ENCODE results near the gene KRT83. TPM values are rescaled to one million over a fixed set of nuclear protein-coding genes. Genes with fewer than 3 reads are reported as not detected.
"Not testable (repeated sequence)": the region's sequence is repeated elsewhere in the genome, so short reads cannot be mapped to it uniquely, and the experiment has no call there.

The KRT83 gene
- total RNA-seq, 1 donor from 2014 or later: not detected

DNA sequence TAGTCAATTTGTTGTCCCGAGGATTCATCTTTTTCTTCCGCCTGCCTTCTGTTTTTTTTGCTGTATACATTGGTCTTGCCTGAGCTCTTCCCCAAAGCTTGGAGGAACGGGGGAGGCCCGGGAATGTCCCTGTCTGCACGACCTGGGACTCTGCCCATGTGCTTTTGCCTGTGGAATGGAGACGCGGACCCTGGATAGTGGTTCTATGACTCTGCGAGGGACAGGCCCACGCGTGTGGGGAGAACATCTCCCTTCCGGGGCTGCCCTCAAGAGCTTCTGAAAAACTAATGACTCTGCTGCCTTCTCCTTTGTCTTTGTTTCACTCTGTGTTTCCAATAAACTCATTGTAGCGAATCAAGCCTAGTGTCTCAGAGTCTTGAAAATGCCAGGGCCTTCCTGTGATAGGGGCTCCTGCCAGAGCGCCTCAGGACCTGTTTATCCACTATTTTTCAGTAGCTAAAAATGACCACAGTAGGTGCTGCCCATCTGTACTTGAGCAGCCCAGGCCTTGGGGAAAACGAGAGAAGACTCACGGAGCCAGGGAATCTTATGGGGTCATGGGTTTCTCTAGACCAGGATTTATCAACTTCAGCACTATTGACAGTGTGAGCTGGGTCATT, 12.3 kb downstream of the KRT83 start:
- Mint-ChIP-seq H3K36me3 (ENCODE audit: low read depth, unreplicated experiment) (peaks cover 4% of the 10 kb centered on the region), H3K9me3 (ENCODE audit: unreplicated experiment) (no peaks in the 10 kb centered on the region), H3K27ac (ENCODE audit: unreplicated experiment) (no peak overlapping the region), H3K4me1 (ENCODE audit: unreplicated experiment) (peaks cover 5% of the 10 kb centered on the region), H3K27me3 (ENCODE audit: unreplicated experiment) (peaks cover 30% of the 10 kb centered on the region), H3K4me3 (ENCODE audit: unreplicated experiment) (peak overlapping the region; percentile 87)
- DNase-seq (ENCODE audit: low spot score): no peak
- TF ChIP-seq, protein P1, sequence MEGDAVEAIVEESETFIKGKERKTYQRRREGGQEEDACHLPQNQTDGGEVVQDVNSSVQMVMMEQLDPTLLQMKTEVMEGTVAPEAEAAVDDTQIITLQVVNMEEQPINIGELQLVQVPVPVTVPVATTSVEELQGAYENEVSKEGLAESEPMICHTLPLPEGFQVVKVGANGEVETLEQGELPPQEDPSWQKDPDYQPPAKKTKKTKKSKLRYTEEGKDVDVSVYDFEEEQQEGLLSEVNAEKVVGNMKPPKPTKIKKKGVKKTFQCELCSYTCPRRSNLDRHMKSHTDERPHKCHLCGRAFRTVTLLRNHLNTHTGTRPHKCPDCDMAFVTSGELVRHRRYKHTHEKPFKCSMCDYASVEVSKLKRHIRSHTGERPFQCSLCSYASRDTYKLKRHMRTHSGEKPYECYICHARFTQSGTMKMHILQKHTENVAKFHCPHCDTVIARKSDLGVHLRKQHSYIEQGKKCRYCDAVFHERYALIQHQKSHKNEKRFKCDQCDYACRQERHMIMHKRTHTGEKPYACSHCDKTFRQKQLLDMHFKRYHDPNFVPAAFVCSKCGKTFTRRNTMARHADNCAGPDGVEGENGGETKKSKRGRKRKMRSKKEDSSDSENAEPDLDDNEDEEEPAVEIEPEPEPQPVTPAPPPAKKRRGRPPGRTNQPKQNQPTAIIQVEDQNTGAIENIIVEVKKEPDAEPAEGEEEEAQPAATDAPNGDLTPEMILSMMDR (IDR thresholded peaks at IDR 0.05; ENCODE audit: unreplicated experiment): no peak

DNA sequence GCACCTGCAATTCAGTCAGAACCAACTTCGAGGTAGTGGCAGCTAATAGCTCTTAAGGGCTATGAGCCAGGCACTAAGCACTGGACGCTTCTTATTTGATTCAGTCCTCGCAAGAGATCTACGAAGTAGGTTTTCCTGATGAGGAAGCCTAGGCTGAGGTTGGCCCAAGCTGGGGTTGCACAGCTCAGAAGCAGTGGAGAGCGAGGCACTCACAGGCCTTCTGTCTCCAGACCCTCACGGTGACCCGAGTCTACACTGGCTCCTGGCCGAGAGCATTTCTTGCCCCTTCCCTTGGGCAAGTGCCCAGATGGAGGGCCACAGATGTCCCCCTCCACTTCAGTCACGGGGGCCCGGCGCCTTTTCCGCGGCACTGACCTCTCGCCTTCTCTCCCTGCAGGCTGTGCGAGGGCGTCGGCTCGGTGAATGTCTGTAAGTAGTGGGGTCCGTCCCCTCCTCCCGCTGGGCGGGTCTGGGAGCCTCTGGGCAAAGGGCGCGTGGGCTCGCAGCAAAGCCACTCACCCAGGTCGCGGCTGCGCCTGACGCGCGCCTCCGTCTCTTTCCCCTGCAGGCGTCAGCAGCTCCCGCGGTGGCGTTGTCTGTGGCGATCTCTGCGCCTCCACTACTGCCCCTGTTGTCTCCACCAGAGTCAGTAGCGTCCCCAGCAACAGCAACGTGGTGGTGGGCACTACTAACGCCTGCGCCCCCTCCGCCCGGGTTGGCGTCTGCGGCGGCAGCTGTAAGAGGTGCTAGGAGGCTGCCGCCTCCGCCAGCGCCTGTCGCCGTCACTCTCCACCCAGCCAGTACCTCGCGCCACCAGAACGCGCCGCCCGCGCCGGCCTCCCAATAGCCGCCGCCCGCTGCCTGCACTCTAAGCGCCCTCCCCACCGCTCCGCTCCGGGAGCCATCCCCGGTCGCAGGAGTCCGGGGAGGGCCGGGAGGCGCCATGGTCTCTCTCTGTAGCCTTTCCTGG, 13.1 kb downstream of the KRT83 start:
- Mint-ChIP-seq H3K27me3 (ENCODE audit: unreplicated experiment) (peaks cover 28% of the 10 kb centered on the region), H3K4me3 (ENCODE audit: unreplicated experiment) (peak overlapping the region; percentile 87), H3K4me1 (ENCODE audit: unreplicated experiment) (peaks cover 5% of the 10 kb centered on the region), H3K9me3 (ENCODE audit: unreplicated experiment) (no peaks in the 10 kb centered on the region), H3K27ac (ENCODE audit: unreplicated experiment) (no peak overlapping the region), H3K36me3 (ENCODE audit: low read depth, unreplicated experiment) (peaks cover 4% of the 10 kb centered on the region)
- TF ChIP-seq, protein P1 (IDR thresholded peaks at IDR 0.05; ENCODE audit: unreplicated experiment): peak; percentile 32
- peak; percentile 71 for DNase-seq (ENCODE audit: low spot score)

DNA sequence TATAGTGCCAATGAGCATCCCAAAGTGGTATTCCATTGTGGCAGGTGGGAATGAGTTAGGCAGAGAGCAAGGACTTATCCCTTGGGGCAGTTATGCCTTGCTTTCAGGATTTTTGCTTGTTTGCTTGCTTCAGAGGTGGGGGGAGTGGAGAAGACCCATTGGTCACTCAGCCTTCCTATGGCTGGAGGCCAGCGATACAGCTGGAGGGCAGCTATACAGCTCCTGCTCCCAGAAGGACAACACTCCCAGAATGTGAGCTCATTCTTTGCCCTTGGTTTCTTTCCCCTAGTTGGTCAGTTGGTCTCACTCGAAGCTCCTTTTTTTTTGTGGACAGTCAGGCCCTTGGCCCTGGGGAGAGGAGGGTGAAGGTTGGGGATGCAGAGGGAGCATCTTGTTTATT, 14.5 kb downstream of the KRT83 start:
- Mint-ChIP-seq H3K36me3 (ENCODE audit: low read depth, unreplicated experiment) (peaks cover 4% of the 10 kb centered on the region), H3K4me1 (ENCODE audit: unreplicated experiment) (peaks cover 5% of the 10 kb centered on the region), H3K27me3 (ENCODE audit: unreplicated experiment) (peaks cover 23% of the 10 kb centered on the region), H3K4me3 (ENCODE audit: unreplicated experiment) (no peak overlapping the region), H3K27ac (ENCODE audit: unreplicated experiment) (no peak overlapping the region), H3K9me3 (ENCODE audit: unreplicated experiment) (no peaks in the 10 kb centered on the region)
- no peak for DNase-seq (ENCODE audit: low spot score)
- TF ChIP-seq, protein P1 (IDR thresholded peaks at IDR 0.05; ENCODE audit: unreplicated experiment): no peak

DNA sequence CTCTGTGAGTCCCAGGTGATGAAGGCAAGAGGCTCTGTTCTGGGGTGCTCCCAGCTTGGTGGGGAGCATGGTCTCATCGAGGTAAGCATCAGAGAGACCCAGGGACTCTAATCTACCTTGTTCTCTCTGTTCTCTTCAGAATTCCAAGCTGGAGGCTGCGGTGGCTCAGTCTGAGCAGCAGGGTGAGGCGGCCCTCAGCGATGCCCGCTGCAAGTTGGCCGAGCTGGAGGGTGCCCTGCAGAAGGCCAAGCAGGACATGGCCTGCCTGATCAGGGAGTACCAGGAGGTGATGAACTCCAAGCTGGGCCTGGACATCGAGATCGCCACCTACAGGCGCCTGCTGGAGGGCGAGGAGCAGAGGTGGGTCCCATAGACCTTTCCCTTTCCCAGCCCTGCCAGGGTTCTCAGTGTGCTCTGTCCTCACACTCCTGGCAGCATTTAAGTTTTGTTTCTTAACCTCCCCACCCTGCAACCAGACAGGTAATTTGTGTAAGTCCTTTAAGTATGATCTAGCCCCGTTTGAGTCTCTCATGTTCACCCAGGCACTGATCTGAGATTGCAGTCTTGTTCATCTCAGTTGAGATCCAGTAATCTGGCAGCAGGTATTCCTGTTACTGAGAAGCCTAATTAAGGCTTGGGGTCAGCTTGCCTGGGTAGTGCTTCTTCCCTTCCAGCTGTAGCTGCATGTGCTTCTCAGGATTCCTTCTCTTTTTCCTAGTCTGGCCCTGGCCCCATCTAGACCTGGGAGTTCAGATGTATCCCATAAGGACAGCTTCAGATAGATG, 15.1 kb downstream of the KRT83 start:
- Mint-ChIP-seq H3K36me3 (ENCODE audit: low read depth, unreplicated experiment) (peaks cover 4% of the 10 kb centered on the region), H3K9me3 (ENCODE audit: unreplicated experiment) (no peaks in the 10 kb centered on the region), H3K4me3 (ENCODE audit: unreplicated experiment) (no peak overlapping the region), H3K27ac (ENCODE audit: unreplicated experiment) (no peak overlapping the region), H3K27me3 (ENCODE audit: unreplicated experiment) (peaks cover 24% of the 10 kb centered on the region), H3K4me1 (ENCODE audit: unreplicated experiment) (peaks cover 5% of the 10 kb centered on the region)
- TF ChIP-seq, protein P1 (IDR thresholded peaks at IDR 0.05; ENCODE audit: unreplicated experiment): peak; percentile 16
- peak; percentile 18 for DNase-seq (ENCODE audit: low spot score)

DNA sequence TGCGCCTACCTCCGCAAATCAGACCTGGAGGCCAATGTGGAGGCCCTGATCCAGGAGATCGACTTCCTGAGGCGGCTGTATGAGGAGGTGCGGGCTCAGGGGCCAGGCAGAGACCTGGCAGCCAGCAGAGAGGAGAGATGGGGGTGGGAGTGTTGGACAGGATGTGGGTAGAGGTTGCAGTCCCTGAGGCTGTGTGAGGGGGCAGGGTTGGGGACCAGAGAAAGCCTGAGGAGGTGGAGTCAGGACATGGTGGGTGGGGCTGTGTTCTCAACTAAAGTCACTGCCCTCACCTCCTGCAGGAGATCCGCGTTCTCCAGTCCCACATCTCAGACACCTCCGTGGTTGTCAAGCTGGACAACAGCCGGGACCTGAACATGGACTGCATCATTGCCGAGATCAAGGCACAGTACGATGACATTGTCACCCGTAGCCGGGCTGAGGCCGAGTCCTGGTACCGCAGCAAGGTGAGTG, 16.2 kb downstream of the KRT83 start:
- H3K4me3 Mint-ChIP-seq (ENCODE audit: unreplicated experiment); H3K9me3 Mint-ChIP-seq (ENCODE audit: unreplicated experiment); H3K36me3 Mint-ChIP-seq (ENCODE audit: low read depth, unreplicated experiment); H3K4me1 Mint-ChIP-seq (ENCODE audit: unreplicated experiment); H3K27ac Mint-ChIP-seq (ENCODE audit: unreplicated experiment); DNase-seq (ENCODE audit: low spot score): not testable (repeated sequence)
- H3K27me3 Mint-ChIP-seq (ENCODE audit: unreplicated experiment): peaks cover 24% of the 10 kb centered on the region

DNA sequence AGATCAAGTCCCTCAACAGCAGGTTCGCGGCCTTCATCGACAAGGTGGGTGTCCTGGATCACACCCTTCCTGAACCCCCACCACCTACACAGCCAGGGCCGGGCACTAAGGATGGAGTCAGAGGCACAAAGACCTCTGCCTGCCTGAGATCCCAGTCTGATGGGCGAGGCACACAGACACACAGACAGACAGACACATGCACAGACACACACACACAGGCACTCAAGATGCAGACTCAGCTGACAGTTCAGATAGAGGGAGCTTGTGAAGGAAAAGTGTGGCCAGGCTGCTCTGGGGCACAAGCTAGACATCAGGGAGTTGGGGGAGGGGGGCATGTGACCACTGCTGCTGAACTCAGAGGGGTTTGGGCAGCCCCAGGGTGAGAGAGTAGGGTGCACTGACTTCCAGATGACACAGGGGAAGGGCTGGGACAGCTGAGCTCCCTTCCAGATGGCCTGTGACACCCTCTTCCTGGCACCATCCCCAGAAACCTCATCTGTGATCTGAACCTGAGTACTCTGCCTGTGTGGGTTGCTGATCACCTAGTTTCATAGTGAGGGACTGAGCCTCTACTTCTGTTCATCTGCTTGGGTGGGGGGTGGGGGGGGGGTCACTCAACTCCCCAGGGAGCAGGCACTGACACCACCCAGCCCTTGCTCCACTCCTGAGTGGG, 18.8 kb downstream of the KRT83 start:
- not testable (repeated sequence) for H3K27ac Mint-ChIP-seq (ENCODE audit: unreplicated experiment); H3K4me3 Mint-ChIP-seq (ENCODE audit: unreplicated experiment); DNase-seq (ENCODE audit: low spot score); H3K4me1 Mint-ChIP-seq (ENCODE audit: unreplicated experiment); H3K9me3 Mint-ChIP-seq (ENCODE audit: unreplicated experiment); H3K36me3 Mint-ChIP-seq (ENCODE audit: low read depth, unreplicated experiment)
- H3K27me3 Mint-ChIP-seq (ENCODE audit: unreplicated experiment): peaks cover 18% of the 10 kb centered on the region

DNA sequence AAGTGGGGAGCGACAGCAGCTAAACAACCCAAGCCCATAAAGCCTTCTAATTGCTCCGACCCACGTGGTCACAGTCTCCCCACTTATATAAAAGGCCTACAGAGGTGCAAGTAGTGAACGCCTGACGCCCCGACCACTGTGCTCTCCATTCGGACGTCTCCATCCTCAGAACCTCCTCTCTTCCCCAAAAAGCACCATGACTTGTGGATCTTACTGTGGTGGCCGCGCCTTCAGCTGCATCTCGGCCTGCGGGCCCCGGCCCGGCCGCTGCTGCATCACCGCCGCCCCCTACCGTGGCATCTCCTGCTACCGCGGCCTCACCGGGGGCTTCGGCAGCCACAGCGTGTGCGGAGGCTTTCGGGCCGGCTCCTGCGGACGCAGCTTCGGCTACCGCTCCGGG, 19.5 kb downstream of the KRT83 start:
- H3K9me3 Mint-ChIP-seq (ENCODE audit: unreplicated experiment); H3K4me1 Mint-ChIP-seq (ENCODE audit: unreplicated experiment); DNase-seq (ENCODE audit: low spot score); H3K27ac Mint-ChIP-seq (ENCODE audit: unreplicated experiment); H3K4me3 Mint-ChIP-seq (ENCODE audit: unreplicated experiment); H3K36me3 Mint-ChIP-seq (ENCODE audit: low read depth, unreplicated experiment): not testable (repeated sequence)
- peaks cover 18% of the 10 kb centered on the region for H3K27me3 Mint-ChIP-seq (ENCODE audit: unreplicated experiment)
